Measurements from ENCODE around the gene SMIM45.
A peak's percentile ranks its signal among the peaks of the same experiment; 100 is the strongest.
"Not testable (repeated sequence)": the region's sequence is repeated elsewhere in the genome, so short reads cannot be mapped to it uniquely, and the experiment has no call there.

Gene SMIM45

GRCh38 chr22:41943661-41944209 is 8.2 kb upstream of the SMIM45 start:
- Mint-ChIP-seq H3K4me1 (ENCODE audit: low read depth, unreplicated experiment) (no peaks in the 10 kb centered on the region), H3K36me3 (ENCODE audit: unreplicated experiment) (no peaks in the 10 kb centered on the region), H3K4me3 (ENCODE audit: unreplicated experiment) (no peak overlapping the region), H3K9me3 (ENCODE audit: unreplicated experiment) (peaks cover 4% of the 10 kb centered on the region), H3K27me3 (ENCODE audit: unreplicated experiment) (peaks cover 1% of the 10 kb centered on the region), H3K27ac (ENCODE audit: unreplicated experiment) (no peak overlapping the region)
- no peak for DNase-seq
- TF ChIP-seq, protein P1, sequence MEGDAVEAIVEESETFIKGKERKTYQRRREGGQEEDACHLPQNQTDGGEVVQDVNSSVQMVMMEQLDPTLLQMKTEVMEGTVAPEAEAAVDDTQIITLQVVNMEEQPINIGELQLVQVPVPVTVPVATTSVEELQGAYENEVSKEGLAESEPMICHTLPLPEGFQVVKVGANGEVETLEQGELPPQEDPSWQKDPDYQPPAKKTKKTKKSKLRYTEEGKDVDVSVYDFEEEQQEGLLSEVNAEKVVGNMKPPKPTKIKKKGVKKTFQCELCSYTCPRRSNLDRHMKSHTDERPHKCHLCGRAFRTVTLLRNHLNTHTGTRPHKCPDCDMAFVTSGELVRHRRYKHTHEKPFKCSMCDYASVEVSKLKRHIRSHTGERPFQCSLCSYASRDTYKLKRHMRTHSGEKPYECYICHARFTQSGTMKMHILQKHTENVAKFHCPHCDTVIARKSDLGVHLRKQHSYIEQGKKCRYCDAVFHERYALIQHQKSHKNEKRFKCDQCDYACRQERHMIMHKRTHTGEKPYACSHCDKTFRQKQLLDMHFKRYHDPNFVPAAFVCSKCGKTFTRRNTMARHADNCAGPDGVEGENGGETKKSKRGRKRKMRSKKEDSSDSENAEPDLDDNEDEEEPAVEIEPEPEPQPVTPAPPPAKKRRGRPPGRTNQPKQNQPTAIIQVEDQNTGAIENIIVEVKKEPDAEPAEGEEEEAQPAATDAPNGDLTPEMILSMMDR (IDR thresholded peaks at IDR 0.05; ENCODE audit: partially characterized antibody, unreplicated experiment) = no peak

- H3K27ac Mint-ChIP-seq (ENCODE audit: unreplicated experiment) = peak within 1 kb of the TSS; percentile 43
- DNase-seq = peak; percentile 94
- H3K4me3 Mint-ChIP-seq (ENCODE audit: unreplicated experiment) = peak within 1 kb of the TSS; percentile 85
- TF ChIP-seq, protein P1 (IDR thresholded peaks at IDR 0.05; ENCODE audit: partially characterized antibody, unreplicated experiment) = no peak
- H3K4me1 Mint-ChIP-seq (ENCODE audit: low read depth, unreplicated experiment) = peaks cover 8% of the 10 kb centered on the region
- H3K36me3 Mint-ChIP-seq (ENCODE audit: unreplicated experiment) = no peaks in the 10 kb centered on the region
- H3K9me3 Mint-ChIP-seq (ENCODE audit: unreplicated experiment) = peaks cover 6% of the 10 kb centered on the region
- peaks cover 3% of the 10 kb centered on the region for H3K27me3 Mint-ChIP-seq (ENCODE audit: unreplicated experiment)
Observed at GRCh38 chr22:41946629-41947423, 5.1 kb upstream of the SMIM45 start, which contains the start of gene CENPM. CENPM (minus strand) TSS chr22:41947152; CDS start chr22:41947076, 76 bp downstream.

GRCh38 chr22:41947424-41948080 is 4.4 kb upstream of the SMIM45 start:
- Mint-ChIP-seq H3K4me1 (ENCODE audit: low read depth, unreplicated experiment) (peaks cover 13% of the 10 kb centered on the region), H3K27me3 (ENCODE audit: unreplicated experiment) (peaks cover 3% of the 10 kb centered on the region), H3K4me3 (ENCODE audit: unreplicated experiment) (peak overlapping the region; percentile 84), H3K9me3 (ENCODE audit: unreplicated experiment) (peaks cover 6% of the 10 kb centered on the region), H3K27ac (ENCODE audit: unreplicated experiment) (no peak overlapping the region), H3K36me3 (ENCODE audit: unreplicated experiment) (no peaks in the 10 kb centered on the region)
- TF ChIP-seq, protein P1 (IDR thresholded peaks at IDR 0.05; ENCODE audit: partially characterized antibody, unreplicated experiment) = no peak
- no peak for DNase-seq

DNA sequence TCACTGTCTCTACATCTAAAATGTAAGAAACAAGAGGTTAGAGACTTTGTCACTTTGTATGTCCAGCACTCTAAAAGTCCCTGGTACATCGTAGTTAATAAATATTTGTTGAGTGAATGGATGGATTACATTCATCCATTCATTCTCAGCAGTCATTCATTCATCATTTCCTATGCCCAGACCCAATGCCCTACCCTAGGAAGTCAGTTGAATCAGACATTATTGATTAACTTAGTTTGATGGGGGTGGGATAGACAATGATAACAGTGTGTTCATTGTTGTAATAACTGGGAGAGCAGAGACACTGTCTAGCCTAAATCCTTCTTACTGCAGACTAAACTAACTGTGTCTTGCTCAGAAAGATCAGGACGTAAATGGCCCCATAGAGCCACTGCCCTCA is 3.8 kb upstream of the SMIM45 start:
- H3K36me3 Mint-ChIP-seq (ENCODE audit: unreplicated experiment) = no peaks in the 10 kb centered on the region
- TF ChIP-seq, protein P1 (IDR thresholded peaks at IDR 0.05; ENCODE audit: partially characterized antibody, unreplicated experiment) = no peak
- DNase-seq = no peak
- H3K9me3 Mint-ChIP-seq (ENCODE audit: unreplicated experiment) = peaks cover 6% of the 10 kb centered on the region
- no peak overlapping the region for H3K27ac Mint-ChIP-seq (ENCODE audit: unreplicated experiment)
- H3K4me1 Mint-ChIP-seq (ENCODE audit: low read depth, unreplicated experiment) = peaks cover 13% of the 10 kb centered on the region
- no peak overlapping the region for H3K4me3 Mint-ChIP-seq (ENCODE audit: unreplicated experiment)
- peaks cover 3% of the 10 kb centered on the region for H3K27me3 Mint-ChIP-seq (ENCODE audit: unreplicated experiment)

- peaks cover 13% of the 10 kb centered on the region for H3K4me1 Mint-ChIP-seq (ENCODE audit: low read depth, unreplicated experiment)
Observed at GRCh38 chr22:41948928-41949296, 3.0 kb upstream of the SMIM45 start.

More at GRCh38 chr22:41948928-41949296, 3.0 kb upstream of the SMIM45 start:
- not testable (repeated sequence) for H3K9me3 Mint-ChIP-seq (ENCODE audit: unreplicated experiment); DNase-seq; H3K27ac Mint-ChIP-seq (ENCODE audit: unreplicated experiment); H3K36me3 Mint-ChIP-seq (ENCODE audit: unreplicated experiment); H3K4me3 Mint-ChIP-seq (ENCODE audit: unreplicated experiment); H3K27me3 Mint-ChIP-seq (ENCODE audit: unreplicated experiment)
